WTC11 (cell line): ENCODE measurements around the gene FHIT.

Source experiments
- ATF3 ChIP-seq: sonication (generic); formaldehyde crosslinking; conservative IDR thresholded peaks from 2 replicates; pipeline ENCODE4 v1.8.1; 2022; ENCODE audit warnings: mild to moderate bottlenecking, missing genetic modification reagents
- CTCF ChIP-seq: fragments of 200-600 bp; IDR thresholded peaks from 2 replicates; pipeline ENCODE4 v1.8.0; 2022; ENCODE audit warnings: antibody characterized with exemption
- EMX1 ChIP-seq: fragments of 250-450 bp; sonication (Bioruptor Pico); IDR thresholded peaks from 2 replicates; pipeline ENCODE4 v1.8.0; 2021; ENCODE audit warnings: mild to moderate bottlenecking
- GABPB1 ChIP-seq: sonication (generic); formaldehyde crosslinking; IDR thresholded peaks from 2 replicates; pipeline ENCODE4 v1.8.1; 2023; ENCODE audit warnings: mild to moderate bottlenecking, missing genetic modification reagents
- GRHL2 ChIP-seq: fragments of 250-450 bp; sonication (Bioruptor Pico); IDR thresholded peaks from 2 replicates; pipeline ENCODE4 v1.8.0; 2022; ENCODE audit warnings: mild to moderate bottlenecking, moderate library complexity; ENCODE audit not compliant: insufficient replicate concordance, severe bottlenecking
- KAT7 ChIP-seq: sonication (generic); formaldehyde crosslinking; IDR thresholded peaks from 2 replicates; pipeline ENCODE4 v1.8.1; 2023; ENCODE audit warnings: missing genetic modification reagents, mild to moderate bottlenecking, borderline replicate concordance
- MYBL2 ChIP-seq: sonication (generic); formaldehyde crosslinking; IDR thresholded peaks from 2 replicates; pipeline ENCODE4 v1.8.1; 2023; ENCODE audit warnings: mild to moderate bottlenecking, moderate library complexity, missing genetic modification reagents
- SMAD4 ChIP-seq: sonication (generic); formaldehyde crosslinking; IDR thresholded peaks from 2 replicates; pipeline ENCODE4 v1.8.0; 2022; ENCODE audit warnings: mild to moderate bottlenecking, missing genetic modification reagents
- TCF7 ChIP-seq: sonication (generic); formaldehyde crosslinking; IDR thresholded peaks from 2 replicates; pipeline ENCODE4 v1.8.0; 2022; ENCODE audit warnings: mild to moderate bottlenecking, low read depth, missing genetic modification reagents, moderate library complexity
- TEAD4 ChIP-seq: sonication (generic); formaldehyde crosslinking; IDR thresholded peaks from 2 replicates; pipeline ENCODE4 v1.8.0; 2022; ENCODE audit warnings: mild to moderate bottlenecking, missing genetic modification reagents
- ZBTB43 ChIP-seq: sonication (generic); formaldehyde crosslinking; IDR thresholded peaks from 2 replicates; pipeline ENCODE4 v1.8.1; 2023; ENCODE audit warnings: mild to moderate bottlenecking, missing genetic modification reagents
- ZNF138 ChIP-seq: sonication (generic); formaldehyde crosslinking; conservative IDR thresholded peaks from 2 replicates; pipeline ENCODE4 v1.8.1; 2022; ENCODE audit warnings: mild to moderate bottlenecking, moderate library complexity, missing genetic modification reagents
- ZNF263 ChIP-seq: sonication (generic); formaldehyde crosslinking; IDR thresholded peaks from 2 replicates; pipeline ENCODE4 v1.8.1; 2022; ENCODE audit warnings: low read depth, mild to moderate bottlenecking, moderate library complexity, missing genetic modification reagents
- TF ChIP-seq, protein P1 (sequence below): sonication (generic); formaldehyde crosslinking; IDR thresholded peaks from 2 replicates; pipeline ENCODE4 v1.8.1; 2023; ENCODE audit warnings: mild to moderate bottlenecking, missing genetic modification reagents, borderline replicate concordance

DNA sequence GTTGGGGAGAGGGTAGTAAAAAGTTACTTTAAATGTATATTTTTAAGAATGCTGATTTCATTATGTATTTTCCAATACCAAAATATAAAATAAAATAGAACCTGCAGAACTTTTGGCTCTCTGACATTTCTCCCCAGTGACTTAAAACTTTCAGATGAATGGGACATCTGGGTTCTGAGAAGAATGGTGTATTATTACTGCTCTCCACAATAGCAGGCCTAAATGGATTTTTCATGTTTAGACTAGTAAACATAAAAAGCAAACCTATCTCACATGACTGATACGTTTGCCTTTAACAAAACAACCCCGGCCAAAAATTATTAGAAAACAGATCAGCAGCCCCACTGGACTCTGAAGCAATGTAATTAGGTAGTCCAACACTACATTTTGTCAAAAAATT is 73.8 kb downstream of the FHIT start:
- no peak for TF ChIP-seq GRHL2 (CRISPR knock-in tag)
- no peak for TF ChIP-seq CTCF
- no peak for TF ChIP-seq TEAD4 (CRISPR knock-in tag)
- no peak for TF ChIP-seq ATF3 (CRISPR knock-in tag)
- no peak for TF ChIP-seq EMX1 (CRISPR knock-in tag)
- no peak for TF ChIP-seq ZBTB43
- TF ChIP-seq SMAD4 (CRISPR knock-in tag) = no peak
- TF ChIP-seq KAT7 = no peak
- no peak for TF ChIP-seq ZNF263
- TF ChIP-seq MYBL2 (CRISPR knock-in tag) = no peak
- TF ChIP-seq GABPB1 (CRISPR knock-in tag) = no peak
- TF ChIP-seq TCF7 (CRISPR knock-in tag) = no peak
- TF ChIP-seq ZNF138 (CRISPR knock-in tag) = no peak
- TF ChIP-seq, protein P1, sequence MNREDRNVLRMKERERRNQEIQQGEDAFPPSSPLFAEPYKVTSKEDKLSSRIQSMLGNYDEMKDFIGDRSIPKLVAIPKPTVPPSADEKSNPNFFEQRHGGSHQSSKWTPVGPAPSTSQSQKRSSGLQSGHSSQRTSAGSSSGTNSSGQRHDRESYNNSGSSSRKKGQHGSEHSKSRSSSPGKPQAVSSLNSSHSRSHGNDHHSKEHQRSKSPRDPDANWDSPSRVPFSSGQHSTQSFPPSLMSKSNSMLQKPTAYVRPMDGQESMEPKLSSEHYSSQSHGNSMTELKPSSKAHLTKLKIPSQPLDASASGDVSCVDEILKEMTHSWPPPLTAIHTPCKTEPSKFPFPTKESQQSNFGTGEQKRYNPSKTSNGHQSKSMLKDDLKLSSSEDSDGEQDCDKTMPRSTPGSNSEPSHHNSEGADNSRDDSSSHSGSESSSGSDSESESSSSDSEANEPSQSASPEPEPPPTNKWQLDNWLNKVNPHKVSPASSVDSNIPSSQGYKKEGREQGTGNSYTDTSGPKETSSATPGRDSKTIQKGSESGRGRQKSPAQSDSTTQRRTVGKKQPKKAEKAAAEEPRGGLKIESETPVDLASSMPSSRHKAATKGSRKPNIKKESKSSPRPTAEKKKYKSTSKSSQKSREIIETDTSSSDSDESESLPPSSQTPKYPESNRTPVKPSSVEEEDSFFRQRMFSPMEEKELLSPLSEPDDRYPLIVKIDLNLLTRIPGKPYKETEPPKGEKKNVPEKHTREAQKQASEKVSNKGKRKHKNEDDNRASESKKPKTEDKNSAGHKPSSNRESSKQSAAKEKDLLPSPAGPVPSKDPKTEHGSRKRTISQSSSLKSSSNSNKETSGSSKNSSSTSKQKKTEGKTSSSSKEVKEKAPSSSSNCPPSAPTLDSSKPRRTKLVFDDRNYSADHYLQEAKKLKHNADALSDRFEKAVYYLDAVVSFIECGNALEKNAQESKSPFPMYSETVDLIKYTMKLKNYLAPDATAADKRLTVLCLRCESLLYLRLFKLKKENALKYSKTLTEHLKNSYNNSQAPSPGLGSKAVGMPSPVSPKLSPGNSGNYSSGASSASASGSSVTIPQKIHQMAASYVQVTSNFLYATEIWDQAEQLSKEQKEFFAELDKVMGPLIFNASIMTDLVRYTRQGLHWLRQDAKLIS (CRISPR knock-in tag) = no peak
